Measurements from ENCODE around the gene NEK1. TPM values are rescaled to one million over a fixed set of nuclear protein-coding genes. Genes with fewer than 3 reads are reported as not detected.

The NEK1 gene
- total and polyA plus RNA-seq, 2 experiments from 2014 or later: 9.3 to 19.5 TPM

DNA sequence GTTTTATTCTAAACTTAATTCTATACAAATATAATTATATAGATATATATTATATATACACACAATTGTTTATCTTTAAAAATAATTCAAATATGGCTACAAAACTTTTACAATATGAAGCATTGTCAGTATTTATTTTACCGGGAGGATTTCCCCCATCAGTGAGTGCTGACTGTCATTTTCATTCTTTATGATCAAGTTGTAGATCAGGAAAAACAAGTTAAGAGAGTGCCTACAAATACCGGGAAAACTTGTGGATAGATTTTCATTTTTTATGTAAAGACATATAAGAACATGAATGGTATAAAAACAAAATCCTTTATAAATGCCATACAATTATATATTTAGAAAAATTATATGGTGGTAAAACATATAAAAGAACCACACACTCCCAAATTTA, 45.8 kb upstream of the NEK1 start (continued):
- TF ChIP-seq ZNF462 (CRISPR knock-in tag; IDR thresholded peaks at IDR 0.05): no peak
- TF ChIP-seq NANOG (IDR thresholded peaks at IDR 0.05; ENCODE audit: borderline replicate concordance): no peak
- TF ChIP-seq JUNB (IDR thresholded peaks at IDR 0.05; ENCODE audit: unreplicated experiment): no peak
- no peak for TF ChIP-seq EZH2phosphoT487 (IDR thresholded peaks at IDR 0.05; ENCODE audit: unreplicated experiment)
- TF ChIP-seq POLR2AphosphoS5 (IDR thresholded peaks at IDR 0.05; ENCODE audit: low read depth): no peak
- TF ChIP-seq CTCF (conservative IDR thresholded peaks at IDR 0.05; ENCODE audit: low read depth in 2 of 2): no peak

GRCh38 chr4:169657470-169658107, 45.2 kb upstream of the NEK1 start:
- no peaks in the 10 kb centered on the region for H3K27me3 Mint-ChIP-seq (ENCODE audit: insufficient read depth, low read depth, poor library complexity)
- Histone ChIP-seq H3K4me1 (ENCODE audit: insufficient read depth) (peaks cover 18% of the 10 kb centered on the region), H3K4me3 (no peak overlapping the region), H3K27ac (ENCODE audit: low read depth) (no peak overlapping the region), H2AFZ (no peak overlapping the region), H3K27me3 (ENCODE audit: insufficient read depth) (no peaks in the 10 kb centered on the region), H3F3A (replicated peaks; ENCODE audit: low read depth) (no peaks in the 10 kb centered on the region), H4K20me1 (replicated peaks; ENCODE audit: insufficient read depth) (no peaks in the 10 kb centered on the region), H3K9me2 (ENCODE audit: insufficient read depth) (no peaks in the 10 kb centered on the region), H3K36me3 (ENCODE audit: insufficient read depth) (no peaks in the 10 kb centered on the region), H3K4me2 (no peak overlapping the region), H3K79me2 (replicated peaks; ENCODE audit: insufficient read depth) (peaks cover 44% of the 10 kb centered on the region)
- H3K27ac Mint-ChIP-seq: no peak overlapping the region
- no peaks in the 10 kb centered on the region; the same call in 2 of the 3 replicates for H3K36me3 Mint-ChIP-seq (ENCODE audit: low read depth)
- DNase-seq (ENCODE audit: low spot score): no peak
- H3K4me3 Mint-ChIP-seq: no peak overlapping the region
- TF ChIP-seq ZNF462 (CRISPR knock-in tag; IDR thresholded peaks at IDR 0.05) (no peak), POLR2AphosphoS5 (IDR thresholded peaks at IDR 0.05; ENCODE audit: low read depth) (no peak), ZNF331 (CRISPR knock-in tag; IDR thresholded peaks at IDR 0.05; ENCODE audit: low read depth) (no peak)
- no peak for ATAC-seq
- peaks cover 26% of the 10 kb centered on the region; the same call in 2 of the 3 replicates for H3K4me1 Mint-ChIP-seq
- H3K9me3 Mint-ChIP-seq: no peaks in the 10 kb centered on the region; the same call in 2 of the 3 replicates
